HG03025 (cell line): Measurements from ENCODE around the gene CAMK1D.
"Not testable (repeated sequence)": the region's sequence is repeated elsewhere in the genome, so short reads cannot be mapped to it uniquely, and the experiment has no call there.

ENCODE experiments used
- ATAC-seq: cut with Tn5 transposase; IDR thresholded peaks from one replicate; pipeline ENCODE4 v1.9.1; 2021; ENCODE audit warnings: mild to moderate bottlenecking, moderate library complexity; ENCODE audit not compliant: unreplicated experiment, low FRiP score

CAMK1D gene

DNA sequence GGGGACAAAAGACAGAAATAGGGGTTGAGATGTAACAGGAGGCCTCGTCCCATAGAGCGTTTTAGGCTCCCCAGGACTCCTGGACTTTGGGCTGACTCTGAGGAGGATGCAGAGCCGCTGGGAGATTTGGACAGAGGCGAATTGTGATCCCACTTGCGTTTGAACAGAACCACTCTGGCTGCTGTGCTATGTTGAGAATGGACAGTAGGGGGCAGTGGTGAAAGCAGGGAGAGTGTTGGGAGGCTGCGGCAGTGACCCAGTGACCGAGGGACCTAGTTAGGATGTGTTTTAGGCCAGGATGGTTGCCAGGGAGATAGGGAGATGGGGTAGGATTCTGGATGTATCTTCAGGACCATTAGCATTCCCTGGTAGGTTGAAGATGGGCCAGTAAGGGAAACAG, 380.5 kb downstream of the CAMK1D start:
- ATAC-seq: no peak

DNA sequence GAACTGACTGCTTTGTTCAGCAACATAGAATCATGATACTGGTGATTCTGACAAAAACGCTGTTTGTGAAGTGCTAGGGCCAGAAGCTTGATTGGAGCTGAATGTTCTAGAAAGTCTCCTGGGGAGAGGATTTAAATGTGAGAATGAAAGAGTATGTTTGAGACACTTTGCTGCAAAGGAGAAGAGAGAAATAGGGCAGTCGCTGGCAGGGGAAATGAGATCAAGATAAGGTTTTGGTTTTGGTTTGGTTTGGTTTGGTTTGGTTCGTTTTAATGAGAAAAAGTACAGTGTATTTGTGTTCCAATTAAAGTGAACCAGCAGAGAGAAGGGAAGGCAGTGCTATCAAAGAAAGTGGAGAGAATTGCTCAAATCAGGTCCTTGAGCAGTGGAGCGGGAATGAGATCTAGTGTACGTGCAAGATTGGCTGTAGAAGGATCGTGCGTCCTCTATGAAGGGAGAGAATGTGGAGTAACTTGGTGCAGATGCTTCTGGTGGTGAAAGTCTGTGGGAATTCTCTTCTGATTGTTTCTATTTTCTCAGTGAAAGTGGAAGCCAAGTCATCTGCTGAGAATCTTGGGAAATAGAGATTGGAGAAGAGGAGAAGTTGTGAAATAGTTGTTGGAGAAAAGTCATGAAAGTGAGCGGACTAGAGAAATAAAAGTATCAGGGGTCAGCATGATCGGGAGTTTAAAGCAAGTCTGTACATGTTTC, 381.6 kb downstream of the CAMK1D start:
- no peak for ATAC-seq

DNA sequence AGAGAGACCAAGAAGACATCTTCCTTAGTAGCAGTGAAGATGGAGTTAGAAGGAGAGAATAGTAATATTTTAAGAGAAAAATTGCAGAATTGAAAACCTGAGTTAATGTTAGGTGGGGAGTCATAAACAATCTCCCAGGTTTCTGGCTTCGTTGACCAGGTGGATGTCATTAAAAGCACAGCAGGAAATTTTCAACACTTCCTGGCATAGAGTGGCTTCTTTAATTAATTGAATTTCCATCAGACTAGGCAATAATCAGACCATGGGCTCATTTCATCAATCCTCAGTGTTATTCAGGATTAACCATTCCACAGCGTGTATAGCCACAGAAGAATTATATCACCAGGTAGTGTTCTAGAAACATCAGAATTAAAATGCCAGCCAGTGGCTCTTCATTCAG, 383.9 kb downstream of the CAMK1D start:
- ATAC-seq: no peak

DNA sequence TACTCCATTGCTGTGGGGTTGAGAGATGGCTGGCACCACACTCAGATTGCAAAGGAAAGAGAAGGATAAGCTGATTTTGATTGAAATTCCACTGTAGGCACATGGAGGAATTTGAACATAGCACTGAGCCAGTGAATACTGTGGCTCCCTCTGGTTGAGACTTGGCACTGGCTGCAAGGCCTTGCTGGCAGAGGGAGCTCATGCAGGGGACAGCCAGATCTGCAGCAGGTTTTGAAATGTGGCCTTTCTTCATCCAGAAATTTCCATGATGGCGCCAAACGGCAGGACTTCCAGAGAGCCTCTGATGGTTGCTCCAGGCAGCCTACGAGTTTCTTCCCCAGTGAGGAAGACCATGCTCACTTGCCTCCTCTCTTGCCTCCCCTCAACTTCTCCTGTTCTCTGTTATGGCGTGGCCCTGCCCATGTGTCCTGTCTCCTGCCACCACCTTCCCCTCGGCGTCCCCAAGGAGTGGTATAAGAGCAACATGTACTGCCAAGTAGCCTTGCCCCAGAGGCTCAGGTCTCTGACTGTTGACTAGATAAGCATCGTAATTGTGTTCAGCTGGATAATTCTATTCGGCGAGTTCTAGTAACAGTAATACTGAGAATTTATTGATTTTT, 386.6 kb downstream of the CAMK1D start:
- ATAC-seq: no peak

DNA sequence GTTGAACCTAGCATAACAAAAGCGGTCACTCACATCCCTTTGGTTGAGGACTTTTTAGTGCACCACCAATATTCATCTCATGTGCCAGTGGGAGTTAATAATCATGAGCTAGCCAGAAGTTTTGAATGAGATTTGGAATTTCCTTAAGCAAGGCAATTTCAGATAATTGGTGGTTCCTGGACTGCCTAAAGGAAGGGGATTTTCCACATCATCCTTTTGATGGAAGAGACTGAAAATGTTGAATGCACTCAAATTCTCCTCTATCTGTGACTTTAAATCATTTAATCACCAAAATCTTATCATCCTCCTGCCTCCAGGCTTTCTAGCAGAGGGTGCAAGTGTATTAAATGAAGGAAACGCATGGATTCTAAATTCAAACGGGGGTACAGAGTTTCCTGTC, 391.5 kb downstream of the CAMK1D start:
- no peak for ATAC-seq

DNA sequence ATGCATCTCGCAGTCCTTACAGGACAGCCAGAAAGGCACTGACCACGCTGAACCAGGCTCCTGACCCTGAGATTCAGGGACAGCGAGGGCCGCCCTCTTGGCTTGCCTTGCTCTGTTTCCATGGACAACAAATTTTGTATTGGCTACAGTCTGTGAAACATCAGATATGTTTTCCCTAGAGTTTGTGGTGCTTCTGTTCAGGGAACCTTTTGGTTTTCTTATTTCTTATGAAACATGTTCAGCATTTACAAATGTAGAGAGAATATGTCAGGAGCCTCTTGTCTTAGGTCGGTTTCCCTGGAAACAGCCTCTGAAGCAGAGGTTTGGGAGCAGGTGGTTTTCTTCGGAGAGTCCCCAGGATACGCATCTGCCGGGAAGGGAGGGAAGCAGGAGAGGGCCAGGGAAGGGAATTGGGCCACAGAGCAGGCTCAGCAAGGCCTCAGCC, 392.0 kb downstream of the CAMK1D start:
- ATAC-seq: no peak

DNA sequence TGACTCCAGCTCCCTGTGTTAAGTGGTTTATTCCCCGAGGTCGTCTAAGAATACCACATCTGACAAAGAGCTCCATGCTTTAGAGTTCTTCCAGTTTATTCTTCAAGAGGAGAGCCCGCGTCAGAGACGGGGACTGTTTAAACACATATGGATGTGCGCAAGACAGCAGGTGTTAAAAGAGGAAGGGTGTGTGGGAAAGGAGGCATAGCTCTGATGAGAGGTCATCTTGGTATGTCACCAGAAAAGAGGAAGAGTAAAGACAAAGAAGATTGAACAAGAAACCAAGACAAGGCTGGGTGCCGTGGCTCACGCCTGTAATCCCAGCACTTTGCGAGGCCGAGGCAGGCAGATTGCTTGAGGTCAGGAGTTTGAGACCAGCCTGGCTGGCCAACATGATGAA, 393.4 kb downstream of the CAMK1D start:
- ATAC-seq: no peak

DNA sequence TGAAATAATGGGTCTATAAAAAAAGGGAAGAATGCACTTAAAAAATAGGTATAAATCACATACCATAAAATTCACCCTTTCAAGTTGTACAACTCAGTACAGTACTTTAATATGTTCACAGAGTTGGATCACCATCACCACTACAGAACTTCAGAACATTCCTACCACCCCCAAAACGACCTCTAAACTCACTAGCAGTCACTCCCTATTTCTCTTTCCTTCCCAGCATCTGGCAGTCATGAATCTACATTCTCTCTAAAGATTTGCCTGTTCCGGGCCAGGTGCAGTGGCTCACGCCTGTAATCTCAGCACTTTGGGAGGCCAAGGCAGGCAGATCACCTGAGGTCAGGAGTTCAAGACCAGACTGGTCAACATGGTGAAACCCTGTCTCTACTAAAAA, 394.1 kb downstream of the CAMK1D start:
- ATAC-seq: not testable (repeated sequence)

DNA sequence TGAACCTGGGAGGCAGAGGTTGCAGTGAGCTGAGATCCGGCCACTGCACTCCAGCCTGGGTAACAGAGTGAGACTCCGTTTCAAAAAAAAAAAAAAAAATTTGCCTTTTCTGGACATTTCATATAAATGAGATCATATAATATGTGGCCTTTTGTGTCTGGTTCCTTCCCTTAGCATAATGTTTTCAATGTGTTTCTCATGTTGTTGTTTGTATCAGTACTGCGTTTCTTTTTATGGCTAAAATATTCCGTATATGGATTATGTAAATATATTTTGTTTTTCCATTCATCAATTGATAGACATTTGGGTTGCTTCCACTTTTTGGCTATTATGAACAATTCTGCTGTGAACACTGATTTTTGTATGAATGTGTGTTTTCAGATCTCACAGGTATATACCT, 394.6 kb downstream of the CAMK1D start:
- ATAC-seq: no peak

DNA sequence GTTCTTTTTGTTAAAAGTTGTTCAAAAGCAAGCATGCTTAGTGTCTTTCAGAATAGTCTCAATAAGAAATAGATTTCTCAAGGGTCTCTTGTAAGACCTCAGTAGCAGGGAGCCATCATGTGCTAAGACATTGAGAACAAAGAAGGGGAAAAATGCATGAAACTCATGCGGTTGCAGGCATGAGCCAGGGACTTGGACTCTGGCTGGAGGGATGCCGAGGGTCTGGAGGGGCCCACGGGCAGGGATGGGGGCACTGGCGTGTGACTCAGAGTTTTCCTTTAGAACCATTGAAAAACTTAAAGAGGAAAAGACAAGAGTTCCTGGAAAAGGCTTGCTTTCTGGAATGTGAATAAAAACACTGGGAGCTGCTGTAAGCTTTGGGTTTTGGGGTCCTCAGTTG, 398.8 kb downstream of the CAMK1D start:
- ATAC-seq: no peak

DNA sequence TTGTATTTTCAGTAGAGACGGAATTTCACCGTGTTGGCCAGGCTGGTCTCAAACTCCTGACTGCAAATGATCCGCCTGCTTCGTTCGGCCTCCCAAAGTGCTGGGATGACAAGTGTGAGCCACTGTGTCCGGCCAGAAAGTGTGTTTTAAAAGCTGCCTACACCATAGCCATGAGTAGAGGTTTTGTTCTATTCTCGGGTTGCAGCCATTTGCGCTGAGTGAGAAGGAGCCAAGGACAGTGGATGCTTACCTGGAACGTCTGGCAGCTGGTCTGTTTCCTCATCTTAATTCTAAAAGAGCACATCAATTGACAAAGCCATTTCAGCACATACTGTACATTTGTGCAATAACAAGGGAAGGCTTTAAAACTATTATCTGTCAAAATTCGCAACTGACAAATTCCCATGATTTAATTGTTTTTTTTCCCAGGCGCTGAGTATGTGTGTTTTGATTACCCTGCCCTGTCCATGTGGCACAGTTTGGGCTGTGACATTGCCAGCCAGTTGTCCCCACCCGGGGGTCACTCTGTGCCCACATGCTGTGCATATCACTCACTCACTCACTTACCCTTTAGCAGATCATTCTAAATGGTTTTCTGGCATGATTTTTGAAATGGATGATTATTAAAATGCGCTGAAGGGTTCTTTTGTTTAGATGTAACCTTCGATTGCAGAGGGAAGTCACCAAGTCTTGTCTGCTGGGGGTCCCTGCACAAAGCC, 400.6 kb downstream of the CAMK1D start:
- ATAC-seq: no peak

DNA sequence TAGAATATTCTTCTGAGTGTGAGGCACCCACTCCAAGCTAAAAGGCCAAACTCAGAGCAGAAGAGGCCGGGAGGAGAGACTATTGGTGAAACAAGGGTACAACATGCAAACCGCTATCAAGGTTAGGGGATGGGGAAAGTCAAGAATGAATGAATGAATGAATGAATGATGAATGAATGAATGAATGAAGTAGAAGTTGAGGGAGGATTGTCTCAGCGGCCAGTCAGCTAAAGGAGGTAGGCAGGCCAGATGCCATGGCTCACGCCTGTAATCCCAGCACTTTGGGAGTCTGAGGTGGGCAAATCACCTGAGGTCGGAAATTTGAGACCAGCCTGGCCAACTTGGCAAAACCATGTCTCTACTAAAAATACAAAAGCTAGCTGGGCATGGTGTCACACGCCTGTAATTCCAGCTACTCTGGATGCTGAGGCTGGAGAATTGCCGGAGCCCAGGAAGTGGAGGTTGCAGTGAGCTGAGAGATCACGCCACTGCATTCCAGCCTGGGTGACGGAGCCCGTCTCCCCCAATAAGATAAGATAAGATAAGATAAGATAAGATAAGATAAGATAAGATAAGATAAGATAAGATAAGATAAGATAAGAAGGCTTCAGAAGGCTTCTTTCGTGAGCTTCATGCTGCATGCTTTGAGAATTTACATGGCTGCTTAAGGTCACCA, 401.3 kb downstream of the CAMK1D start:
- ATAC-seq: no peak

DNA sequence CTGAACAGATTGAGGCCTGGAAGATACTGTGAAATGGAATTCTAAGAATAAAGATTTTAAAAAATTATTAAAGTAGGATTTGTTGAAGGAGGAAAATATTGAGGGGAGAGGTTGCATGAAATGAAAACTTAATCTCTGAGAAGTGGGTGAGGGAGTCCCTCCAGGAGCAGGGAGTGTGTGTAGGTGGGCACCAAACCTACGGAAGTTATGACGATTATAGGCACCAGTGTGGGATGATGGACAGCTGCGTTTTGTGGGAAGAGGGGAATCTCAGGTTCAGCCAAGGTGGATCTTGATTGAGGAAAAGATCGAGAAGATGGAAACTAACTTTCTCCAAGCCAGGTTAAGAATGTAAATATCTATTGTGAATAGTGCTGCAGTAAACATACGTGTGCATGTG, 405.7 kb downstream of the CAMK1D start:
- ATAC-seq: no peak

DNA sequence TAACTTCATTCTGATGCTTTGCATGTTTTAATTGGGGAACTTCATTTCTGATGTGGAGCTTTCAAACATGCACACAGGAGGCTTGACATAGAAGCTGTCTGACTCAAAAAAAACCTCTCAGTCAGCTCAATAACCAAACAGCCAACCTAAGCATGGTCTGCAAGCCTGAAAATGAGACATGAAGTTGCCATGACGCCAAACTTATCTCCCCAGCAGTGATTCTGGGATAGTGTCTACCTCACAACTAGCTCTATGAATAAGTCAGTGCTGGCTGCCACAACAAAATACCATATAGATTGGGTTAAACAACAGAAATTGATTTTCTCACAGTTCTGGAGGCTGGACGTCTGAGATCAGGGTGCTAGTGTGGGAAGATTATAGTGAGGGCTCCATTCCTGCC, 408.0 kb downstream of the CAMK1D start:
- no peak for ATAC-seq

DNA sequence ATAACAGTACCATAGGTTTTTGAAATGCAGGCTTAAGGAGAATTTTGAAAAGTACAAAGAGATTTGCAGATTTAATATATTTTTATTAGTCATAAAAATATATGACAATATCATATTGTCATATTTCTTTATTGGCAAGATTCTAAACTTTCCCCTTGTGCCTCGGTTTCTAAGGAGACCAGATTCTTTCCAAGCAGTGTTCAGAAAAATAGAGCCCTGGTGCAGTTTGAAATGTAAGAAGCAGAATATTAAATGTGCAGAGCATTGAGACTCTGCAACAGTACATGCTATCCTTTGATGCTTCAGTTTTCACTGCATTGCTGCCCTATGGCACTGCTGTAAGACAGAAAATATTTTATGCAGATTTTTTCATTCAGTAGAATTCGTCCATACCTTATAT, 408.9 kb downstream of the CAMK1D start:
- ATAC-seq: no peak

DNA sequence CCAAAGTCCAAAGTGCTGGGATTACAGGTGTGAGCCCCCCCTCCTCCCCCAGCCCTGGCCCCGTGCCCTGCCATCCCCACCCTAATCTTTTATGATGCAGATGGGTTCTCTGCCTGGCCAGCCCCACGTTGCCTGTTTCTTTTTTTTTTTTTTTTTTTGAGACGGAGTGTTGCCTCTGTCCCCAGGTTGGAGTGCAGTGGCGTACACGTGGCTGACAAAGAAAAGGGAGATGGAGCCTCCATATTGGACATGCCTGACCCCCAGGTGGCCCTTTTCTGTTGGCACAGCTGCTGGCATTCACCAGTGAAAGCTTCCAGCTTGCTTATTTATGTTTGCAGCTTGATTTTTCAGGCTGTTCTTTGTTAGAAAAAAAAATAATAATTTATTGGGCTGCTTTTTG, 416.9 kb downstream of the CAMK1D start:
- no peak for ATAC-seq

DNA sequence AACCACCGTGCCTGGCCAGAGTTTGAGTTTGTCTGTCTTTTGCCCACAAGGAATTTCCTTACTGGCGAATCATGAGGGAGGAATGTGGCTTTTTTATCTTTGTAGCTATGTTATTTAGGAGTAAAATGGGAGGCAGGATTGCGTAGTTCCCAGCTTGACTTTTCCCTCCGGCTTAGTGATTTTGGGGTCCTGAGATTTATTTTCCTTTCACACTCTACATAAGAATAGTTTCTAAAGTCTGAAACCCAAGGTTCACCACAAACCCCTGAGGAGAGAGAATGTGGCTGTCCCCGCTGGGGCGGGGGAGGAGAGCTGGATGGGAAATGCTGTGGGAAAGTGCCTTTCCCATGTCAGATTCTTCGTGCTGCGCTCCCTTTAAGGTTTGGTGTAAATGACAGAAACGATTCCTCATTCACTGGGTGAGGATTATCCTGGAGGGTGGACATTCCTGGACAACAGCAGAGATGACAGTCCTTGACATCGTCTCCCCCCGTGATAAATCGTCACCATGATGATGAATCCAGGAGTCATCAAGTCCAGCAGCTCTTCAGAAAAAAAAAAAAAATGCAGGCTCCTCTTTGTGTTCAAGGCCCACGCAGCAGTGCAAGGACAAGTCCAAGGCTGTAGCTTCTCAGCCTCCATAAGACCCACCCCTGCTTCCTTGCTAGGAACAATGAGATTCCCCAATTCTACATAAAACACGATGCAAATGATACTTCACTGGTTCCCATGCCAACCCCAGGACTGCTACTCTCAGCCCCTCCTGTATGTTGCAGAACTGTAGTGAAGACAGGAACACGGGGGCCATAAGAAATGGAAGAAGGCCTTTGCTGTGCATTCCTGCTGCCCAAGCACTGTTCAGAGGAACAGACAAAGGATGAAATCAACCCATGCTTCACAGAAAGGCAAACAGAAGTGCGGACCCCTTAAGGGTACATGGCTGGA, 419.1 kb downstream of the CAMK1D start:
- no peak for ATAC-seq

DNA sequence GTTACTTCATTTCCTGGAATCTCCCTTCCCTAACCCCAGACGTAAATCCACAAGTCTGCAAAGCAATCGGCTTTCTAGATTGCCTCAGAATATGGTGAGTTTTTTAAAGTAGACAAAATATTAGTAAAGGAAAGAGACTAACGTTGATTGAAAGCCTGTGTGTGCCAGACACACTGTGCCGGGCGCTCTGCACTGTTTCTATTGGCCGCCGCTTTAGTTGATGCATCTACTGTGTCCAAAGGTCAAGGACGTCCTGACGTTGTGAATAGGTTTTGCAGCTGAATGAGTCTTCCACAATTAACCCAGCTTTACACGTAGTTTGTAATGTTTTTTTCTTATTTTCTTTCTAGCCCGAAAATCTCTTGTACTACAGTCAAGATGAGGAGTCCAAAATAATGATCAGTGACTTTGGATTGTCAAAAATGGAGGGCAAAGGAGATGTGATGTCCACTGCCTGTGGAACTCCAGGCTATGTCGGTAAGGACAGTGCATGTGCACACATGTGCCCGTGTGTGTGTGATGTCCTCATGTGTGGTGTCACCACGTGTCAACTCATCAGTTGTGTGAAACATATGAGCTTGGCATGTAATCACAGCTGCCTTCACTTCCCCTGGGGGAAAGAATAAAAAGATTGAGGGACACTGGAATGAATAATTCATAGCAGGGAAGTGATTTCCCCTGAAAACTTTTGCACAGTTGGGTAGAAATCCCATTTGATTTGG, 420.1 kb downstream of the CAMK1D start:
- ATAC-seq: no peak

DNA sequence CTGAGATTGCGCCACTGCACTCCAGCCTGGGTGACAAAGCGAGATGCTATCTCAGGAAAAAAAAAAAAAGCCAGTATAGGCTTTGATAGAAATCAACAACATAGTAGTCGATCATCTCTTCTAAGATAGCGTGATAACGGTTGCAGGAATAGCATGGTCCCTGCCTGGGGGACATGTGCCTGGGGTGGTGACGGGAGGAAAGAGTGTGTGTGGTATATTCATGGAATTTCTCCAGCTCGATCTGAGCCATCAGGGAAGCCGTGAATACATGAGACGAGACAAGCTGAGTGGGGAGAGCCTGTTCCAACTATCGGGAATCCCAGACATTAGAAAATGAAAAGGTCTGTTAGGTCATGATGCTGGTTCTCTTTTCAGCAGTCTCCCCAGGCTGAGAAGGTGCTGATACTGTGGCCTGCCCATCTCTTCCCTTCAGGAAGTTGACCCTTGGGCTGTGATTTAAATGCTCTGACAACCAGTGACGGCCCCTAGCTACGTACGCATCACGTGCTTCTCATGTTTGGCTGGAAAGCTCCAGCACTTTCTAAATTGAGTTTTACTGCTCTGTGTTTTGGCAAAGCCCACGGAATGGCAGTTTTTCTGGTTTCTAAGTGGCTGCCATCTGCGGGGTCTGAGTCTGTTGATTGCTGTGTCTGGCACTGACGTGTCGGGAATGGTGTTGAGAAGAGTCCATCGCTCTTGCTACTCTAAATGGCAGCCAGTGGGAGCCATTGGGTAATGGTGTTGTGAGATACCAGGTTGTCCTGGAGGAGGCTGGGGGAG, 422.8 kb downstream of the CAMK1D start:
- no peak for ATAC-seq
